HG03342 (cell line): Measurements from ENCODE around the gene GRHL3.

Source experiments
- ATAC-seq: cut with Tn5 transposase; IDR thresholded peaks from one replicate; pipeline ENCODE4 v1.9.1; 2021; ENCODE audit warnings: mild to moderate bottlenecking, moderate library complexity; ENCODE audit not compliant: unreplicated experiment

The GRHL3 gene

DNA sequence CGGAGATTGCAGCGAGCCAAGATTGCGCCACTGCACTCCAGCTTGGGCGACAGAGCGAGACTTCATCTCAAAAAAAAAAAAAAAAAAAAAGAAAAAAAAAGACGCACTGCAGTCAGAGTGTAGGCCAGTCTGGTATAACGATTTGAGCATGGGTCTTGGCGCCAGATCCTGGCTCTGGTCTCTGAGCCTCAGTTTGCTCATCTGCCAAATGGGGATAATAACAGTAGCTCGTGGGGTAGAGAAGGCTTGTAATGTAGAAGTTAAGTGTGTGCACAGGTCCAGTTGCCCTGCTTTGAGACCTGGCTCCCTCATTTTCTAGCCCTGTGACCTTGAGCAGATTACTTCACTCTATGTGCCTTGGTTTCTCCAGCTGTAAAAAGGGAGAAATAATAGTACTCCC lies 26.3 kb upstream of the GRHL3 start:
- no peak for ATAC-seq

GRCh38 chr1:24293392-24294227 lies 25.5 kb upstream of the GRHL3 start:
- no peak for ATAC-seq

DNA sequence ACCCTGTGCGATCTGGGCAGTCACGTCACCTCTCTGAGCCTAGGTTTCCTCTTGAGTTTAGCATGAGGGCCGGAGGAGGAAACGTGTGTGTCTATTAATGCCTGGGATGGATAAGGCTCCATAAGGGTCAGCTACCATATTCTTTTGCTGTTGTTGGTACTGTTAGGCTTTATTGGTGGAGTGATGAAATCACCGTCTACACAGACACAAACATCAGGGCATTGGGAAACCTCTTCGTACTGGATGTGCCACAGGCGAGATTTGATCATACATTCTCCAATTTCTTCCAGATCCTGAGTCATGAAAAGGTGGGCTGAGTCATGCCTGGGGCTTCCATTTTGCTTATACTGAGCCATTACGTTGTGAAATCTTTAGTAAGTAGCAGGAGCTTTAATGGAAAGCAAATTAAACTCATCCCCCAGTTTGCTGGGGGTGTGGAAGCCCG lies 24.9 kb upstream of the GRHL3 start:
- ATAC-seq, result no peak

DNA sequence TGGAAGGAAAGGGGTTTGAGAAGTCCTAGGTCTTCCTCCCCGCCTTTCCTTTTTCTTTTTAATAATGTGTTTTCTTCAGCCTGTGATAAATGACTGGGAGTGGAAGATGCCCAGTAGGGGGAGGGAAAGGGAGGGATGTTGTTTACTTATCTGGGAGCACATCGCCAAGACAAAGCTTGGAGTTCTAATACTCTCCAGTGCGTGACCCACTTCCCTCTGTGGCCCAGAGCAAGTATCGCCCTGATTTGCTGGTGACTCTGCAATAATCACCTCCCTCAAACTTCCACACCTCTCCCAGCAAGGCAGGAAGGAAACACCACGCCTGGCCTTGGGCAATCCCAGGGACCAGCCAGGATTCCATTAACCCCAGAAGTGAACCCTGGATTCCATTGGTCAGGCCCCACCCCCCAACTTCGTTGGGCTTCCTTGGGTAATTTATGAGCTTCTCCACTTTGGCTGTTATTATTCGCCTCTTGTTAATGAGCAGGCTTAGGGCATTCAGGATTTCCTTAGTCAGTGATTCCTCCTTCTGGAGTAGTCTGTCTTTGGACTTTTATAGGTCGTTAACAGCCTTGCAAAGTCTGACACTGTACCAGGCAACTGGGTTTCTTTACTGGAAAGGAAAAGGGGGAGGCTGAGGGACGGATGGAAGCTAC lies 24.3 kb upstream of the GRHL3 start:
- ATAC-seq, result no peak

- no peak for ATAC-seq
These were observed 23.6 kb upstream of the GRHL3 start for GRCh38 chr1:24295535-24295934.

- ATAC-seq, result no peak
These were observed 21.8 kb upstream of the GRHL3 start for GRCh38 chr1:24297187-24297851.

GRCh38 chr1:24297852-24298232 lies 21.3 kb upstream of the GRHL3 start:
- no peak for ATAC-seq

DNA sequence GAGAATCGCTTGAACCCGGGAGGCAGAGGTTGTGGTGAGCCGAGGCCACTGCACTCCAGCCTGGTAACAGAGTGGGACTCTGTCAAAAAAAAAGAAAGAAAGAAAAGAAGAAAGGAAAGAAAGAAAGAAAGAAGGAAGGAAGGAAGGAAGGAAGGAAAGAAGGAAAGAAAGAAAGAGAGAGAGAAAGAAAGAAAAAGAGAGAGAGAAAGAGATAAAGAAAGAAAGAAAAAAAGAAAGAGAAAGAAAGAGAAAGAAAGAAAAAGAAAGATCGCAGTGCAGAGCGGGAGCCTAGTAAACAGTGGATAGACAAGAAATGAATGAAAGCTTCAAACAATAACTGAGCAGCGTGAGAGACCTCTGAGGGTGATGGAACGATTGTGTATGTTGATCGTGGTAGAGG lies 20.6 kb upstream of the GRHL3 start:
- ATAC-seq, result no peak

DNA sequence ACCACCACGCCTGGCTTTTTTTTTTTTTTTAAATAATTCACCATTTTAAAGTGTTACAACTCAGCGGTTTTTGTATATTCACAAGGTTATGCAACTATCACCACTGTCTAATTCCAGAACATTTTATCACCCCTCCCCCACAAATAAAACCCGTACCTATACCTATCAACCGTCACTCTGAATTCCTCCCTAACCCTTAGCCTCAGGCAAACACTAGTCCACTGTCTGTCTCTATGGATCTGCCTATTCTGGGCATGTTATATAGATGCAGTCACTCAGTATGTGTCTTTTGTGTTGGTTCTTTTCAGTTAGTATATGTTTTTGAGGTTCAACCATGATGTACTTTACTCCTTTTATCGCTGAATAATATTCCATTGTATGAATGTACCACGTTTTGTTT lies 19.3 kb upstream of the GRHL3 start:
- ATAC-seq, result no peak

- no peak for ATAC-seq
These were observed 18.0 kb upstream of the GRHL3 start for GRCh38 chr1:24300971-24301784.

DNA sequence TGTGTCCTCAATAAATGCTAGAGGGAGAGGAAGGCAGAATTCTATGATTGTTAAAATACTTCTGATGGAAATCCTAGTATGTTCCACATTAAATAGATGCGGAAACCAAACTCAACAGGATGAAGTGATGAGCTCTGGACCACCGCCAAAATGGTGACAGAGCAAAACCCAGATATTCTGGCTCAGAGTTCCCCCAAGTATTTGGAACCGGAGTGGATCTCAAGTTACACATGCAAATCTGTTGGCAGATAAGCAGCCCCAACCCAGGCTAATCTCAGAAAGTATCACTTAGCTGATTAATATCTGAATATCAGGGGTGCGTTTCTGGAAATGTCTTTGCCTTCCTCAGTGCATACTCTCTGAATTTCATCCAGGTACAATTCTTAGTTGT lies 17.4 kb upstream of the GRHL3 start:
- no peak for ATAC-seq

- ATAC-seq, result no peak
These were observed 16.9 kb upstream of the GRHL3 start for GRCh38 chr1:24302209-24302611.

- no peak for ATAC-seq
These were observed 15.6 kb upstream of the GRHL3 start for GRCh38 chr1:24303600-24303999.

DNA sequence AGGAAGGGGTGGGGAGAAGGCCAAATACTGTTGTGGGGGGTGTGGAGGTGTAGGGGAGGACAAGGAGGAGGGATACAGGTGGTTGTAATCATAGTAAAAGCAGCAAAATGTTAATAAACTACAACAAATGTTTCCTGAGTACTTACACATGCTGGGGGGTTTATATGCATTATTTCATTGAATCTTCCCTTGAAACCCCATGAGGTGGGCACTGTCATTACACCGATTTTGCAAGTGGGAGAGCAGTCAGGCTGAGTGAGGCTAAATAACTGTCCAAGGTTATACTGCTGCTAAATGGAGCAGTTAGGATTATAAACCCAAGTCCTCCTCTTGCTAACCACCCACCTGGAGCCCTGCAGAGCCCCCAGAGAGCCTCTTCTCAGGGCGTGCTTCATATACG lies 14.4 kb upstream of the GRHL3 start:
- ATAC-seq, result no peak

- ATAC-seq, result no peak
These were observed 10.7 kb upstream of the GRHL3 start for GRCh38 chr1:24308365-24309015.

- ATAC-seq, result no peak
These were observed 9.2 kb upstream of the GRHL3 start for GRCh38 chr1:24309762-24310485.

DNA sequence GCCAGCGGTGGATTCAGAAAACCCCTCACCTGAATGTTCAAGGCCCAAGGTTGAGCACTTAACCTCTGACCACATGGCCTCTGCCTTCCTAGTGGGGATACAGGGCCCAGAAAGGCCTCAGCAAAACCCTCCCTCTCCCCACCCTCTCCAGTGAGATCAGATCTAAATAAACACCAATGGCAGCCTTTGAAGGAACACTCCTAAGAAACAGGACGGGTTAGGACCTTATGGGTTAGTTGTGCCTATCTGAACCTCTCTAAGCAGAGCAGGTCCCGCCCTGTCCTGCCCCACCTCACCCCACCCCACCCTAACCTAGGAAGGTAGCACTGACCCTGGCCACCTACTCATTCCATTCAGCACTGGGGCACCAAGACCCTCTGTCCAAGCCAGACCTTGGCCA lies 7.9 kb upstream of the GRHL3 start:
- no peak for ATAC-seq

GRCh38 chr1:24311741-24312140 lies 7.4 kb upstream of the GRHL3 start:
- ATAC-seq, result no peak

DNA sequence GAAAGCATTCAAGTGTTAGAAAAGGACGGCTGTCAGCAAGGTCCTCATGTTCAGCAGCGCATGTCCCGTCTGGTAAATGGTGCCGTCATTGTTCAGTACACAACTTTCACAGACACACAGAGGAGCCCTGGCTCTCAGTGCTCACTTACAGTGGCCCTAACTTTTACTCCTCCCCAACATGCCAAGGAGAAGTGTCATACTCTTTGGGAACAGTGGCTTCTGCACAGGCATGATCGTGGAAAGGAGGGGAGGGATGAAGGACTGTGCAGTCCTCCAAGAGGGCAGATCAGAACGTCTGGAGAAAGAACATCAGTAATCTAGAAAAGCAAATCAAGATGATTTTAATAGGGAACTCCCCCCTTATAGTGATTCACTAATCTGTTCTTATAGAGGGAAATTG lies 3.8 kb upstream of the GRHL3 start:
- no peak for ATAC-seq

DNA sequence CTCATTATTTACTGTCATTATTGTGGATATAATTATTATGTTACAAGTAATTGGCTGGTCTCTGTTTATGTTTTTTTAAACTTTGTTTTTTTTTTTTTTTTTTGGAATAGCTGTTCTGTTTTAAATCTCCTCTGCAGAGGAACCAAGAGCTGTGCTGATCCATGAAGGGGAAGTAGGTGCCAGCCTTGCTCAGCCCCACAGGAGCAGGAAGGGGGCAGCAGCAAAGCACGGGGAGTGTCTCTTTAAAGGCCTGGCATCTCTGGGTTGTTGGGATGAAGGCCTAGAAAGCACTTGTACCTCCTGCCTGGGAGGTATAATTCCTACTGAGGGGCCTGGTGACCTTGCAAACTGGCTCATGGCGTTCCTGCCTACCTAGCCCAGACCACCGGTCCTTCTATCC lies 2.5 kb upstream of the GRHL3 start:
- ATAC-seq, result no peak
